A172 (cell line): Measurements from ENCODE around the gene CLCN6. TPM values are rescaled to one million over a fixed set of nuclear protein-coding genes. Genes with fewer than 3 reads are reported as not detected.
"Not testable (repeated sequence)": the region's sequence is repeated elsewhere in the genome, so short reads cannot be mapped to it uniquely, and the experiment has no call there.

Source experiments
- DNase-seq: peaks from one replicate; pipeline ENCODE4 v3.0.0-alpha.2; 2015; ENCODE audit warnings: low spot score
- total RNA-seq: library from RNA; depleted of rRNA; stranded (reverse); fragments of >200 nt; shearing (Covaris generic); gene quantifications from 2 replicates; pipeline ENCODE4 v1.2.3, GENCODE V29; 2014

CLCN6 gene
- total RNA-seq, 1 experiment from 2014 or later = 1.3 TPM

- no peak for DNase-seq
These were observed 9.8 kb upstream of the CLCN6 start for GRCh38 chr1:11796036-11796828.

- DNase-seq = no peak
These were observed 8.3 kb upstream of the CLCN6 start for GRCh38 chr1:11797525-11798216.

GRCh38 chr1:11799099-11799498 is 6.9 kb upstream of the CLCN6 start:
- no peak for DNase-seq

GRCh38 chr1:11799896-11800295 is 6.1 kb upstream of the CLCN6 start:
- DNase-seq = no peak

GRCh38 chr1:11800391-11800755 is 5.6 kb upstream of the CLCN6 start:
- DNase-seq = no peak

- peak; percentile 52 for DNase-seq
These were observed 5.1 kb upstream of the CLCN6 start for GRCh38 chr1:11800756-11801433.

- DNase-seq = no peak
These were observed 3.4 kb upstream of the CLCN6 start for GRCh38 chr1:11802616-11802972.

- peak; percentile 73 for DNase-seq
These were observed 2.8 kb upstream of the CLCN6 start for GRCh38 chr1:11802973-11803885.

- not testable (repeated sequence) for DNase-seq
These were observed 1.9 kb upstream of the CLCN6 start for GRCh38 chr1:11803924-11804665.

GRCh38 chr1:11804666-11805421 is 1.1 kb upstream of the CLCN6 start:
- DNase-seq = peak; percentile 32

- DNase-seq = no peak
These were observed 431 bp downstream of the CLCN6 start for GRCh38 chr1:11806307-11806936.

GRCh38 chr1:11807133-11807532 is 1.1 kb downstream of the CLCN6 start:
- DNase-seq = no peak

GRCh38 chr1:11813021-11813420 is 7.0 kb downstream of the CLCN6 start:
- no peak for DNase-seq

GRCh38 chr1:11817192-11817591 is 11.2 kb downstream of the CLCN6 start:
- no peak for DNase-seq

GRCh38 chr1:11822091-11822490 is 16.1 kb downstream of the CLCN6 start:
- no peak for DNase-seq

GRCh38 chr1:11823366-11824137 is 17.6 kb downstream of the CLCN6 start:
- DNase-seq = no peak

GRCh38 chr1:11825131-11825530 is 19.1 kb downstream of the CLCN6 start:
- no peak for DNase-seq

- DNase-seq = no peak
These were observed 21.0 kb downstream of the CLCN6 start for GRCh38 chr1:11826946-11827345.

GRCh38 chr1:11828511-11828910 is 22.5 kb downstream of the CLCN6 start:
- DNase-seq = no peak
